BLaER1 treated with 17β-estradiol and CSF1 and Interleukin-3, amounts not matched to agents 10 nM and 100 nM (cell line): ENCODE results near the gene TYW1.
"Not testable (repeated sequence)": the region's sequence is repeated elsewhere in the genome, so short reads cannot be mapped to it uniquely, and the experiment has no call there.

Experiments
- H3K27ac ChIP-seq, 11 experiments: shearing (Covaris generic); formaldehyde crosslinking; 2 replicates each; pipeline ENCODE4 v1.8.1; 2022
- H3K27me3 ChIP-seq, 11 experiments: shearing (Covaris generic); formaldehyde crosslinking; 2 replicates each; pipeline ENCODE4 v1.8.1; 2022
- H3K36me3 ChIP-seq, 11 experiments: shearing (Covaris generic); formaldehyde crosslinking; 2 replicates each; pipeline ENCODE4 v1.8.1; 2022
- H3K4me1 ChIP-seq, 10 experiments: shearing (Covaris generic); formaldehyde crosslinking; 2 replicates each; pipeline ENCODE4 v1.8.1; 2022
- H3K4me2 ChIP-seq, 11 experiments: shearing (Covaris generic); formaldehyde crosslinking; 2 replicates each; pipeline ENCODE4 v1.8.1; 2022
- H3K4me3 ChIP-seq, 10 experiments: shearing (Covaris generic); formaldehyde crosslinking; 2 replicates each; pipeline ENCODE4 v1.8.1; 2022
- H3K9ac ChIP-seq, 11 experiments: shearing (Covaris generic); formaldehyde crosslinking; 2 replicates each; pipeline ENCODE4 v1.8.1; 2022
- H3K9me3 ChIP-seq, 11 experiments: shearing (Covaris generic); formaldehyde crosslinking; replicated peaks in 1 of 11; 2 replicates each; pipeline ENCODE4 v1.8.1; 2022
- H4K20me1 ChIP-seq, 11 experiments: shearing (Covaris generic); formaldehyde crosslinking; 2 replicates each; pipeline ENCODE4 v1.8.1; 2022
- Cebpa-rat ChIP-seq, 11 experiments: shearing (Covaris generic); IDR thresholded peaks; 2 replicates each; pipeline ENCODE4 v1.8.1; 2022

TYW1 gene

GRCh38 chr7:67045496-67045995, 48.9 kb downstream of the TYW1 start:
- H3K36me3 ChIP-seq = peaks cover 7 to 37% (median 19%) of the 10 kb centered on the region in 11 experiments; a peak in 18 of 22 replicates
- no peak for TF ChIP-seq Cebpa-rat (IDR thresholded peaks at IDR 0.05)
- peaks cover 6 to 15% (median 11%) of the 10 kb centered on the region in 10 experiments; a peak in 17 of 20 replicates for H3K4me1 ChIP-seq
- H3K4me3 ChIP-seq = no peak overlapping the region
- peaks cover 0 to 23% (median 5%) of the 10 kb centered on the region in 11 experiments; a peak in 7 of 22 replicates for H4K20me1 ChIP-seq
- H3K27ac ChIP-seq = no peak overlapping the region
- no peaks in the 10 kb centered on the region for H3K9me3 ChIP-seq
- no peak overlapping the region for H3K9ac ChIP-seq
- H3K27me3 ChIP-seq = no peaks in the 10 kb centered on the region
- H3K4me2 ChIP-seq = no peak overlapping the region

GRCh38 chr7:67046819-67047218, 50.2 kb downstream of the TYW1 start:
- H3K4me3 ChIP-seq, H3K4me2 ChIP-seq, H3K27me3 ChIP-seq, H3K27ac ChIP-seq, H3K9ac ChIP-seq: not testable (repeated sequence)
- H3K36me3 ChIP-seq = peaks cover 19 to 48% (median 31%) of the 10 kb centered on the region in 11 experiments
- H4K20me1 ChIP-seq = peaks cover 0 to 16% (median 0%) of the 10 kb centered on the region in 11 experiments; a peak in 6 of 22 replicates
- peaks cover 0 to 11% (median 7%) of the 10 kb centered on the region in 11 experiments; a peak in 12 of 22 replicates for H3K9me3 ChIP-seq
- peaks cover 6 to 15% (median 11%) of the 10 kb centered on the region in 10 experiments; a peak in 17 of 20 replicates for H3K4me1 ChIP-seq

GRCh38 chr7:67049908-67050307, 53.3 kb downstream of the TYW1 start:
- Histone ChIP-seq H3K9me3 (peaks cover 0 to 14% (median 8%) of the 10 kb centered on the region in 11 experiments; a peak in 12 of 22 replicates), H3K36me3 (peaks cover 17 to 65% (median 44%) of the 10 kb centered on the region in 11 experiments), H4K20me1 (peaks cover 0 to 12% (median 0%) of the 10 kb centered on the region in 11 experiments; a peak in 2 of 22 replicates)
- not testable (repeated sequence) for H3K4me1 ChIP-seq, H3K27me3 ChIP-seq, H3K9ac ChIP-seq, H3K4me3 ChIP-seq, H3K4me2 ChIP-seq, H3K27ac ChIP-seq

- H3K27me3 ChIP-seq, H4K20me1 ChIP-seq, H3K4me2 ChIP-seq, H3K9ac ChIP-seq, H3K4me1 ChIP-seq, H3K4me3 ChIP-seq, H3K27ac ChIP-seq: not testable (repeated sequence)
- Histone ChIP-seq H3K9me3 (peaks cover 0 to 14% (median 8%) of the 10 kb centered on the region in 11 experiments; a peak in 12 of 22 replicates), H3K36me3 (peaks cover 17 to 73% (median 44%) of the 10 kb centered on the region in 11 experiments)
Measured at GRCh38 chr7:67052161-67052560, 55.5 kb downstream of the TYW1 start.

GRCh38 chr7:67056683-67057082, 60.0 kb downstream of the TYW1 start:
- Histone ChIP-seq H4K20me1 (no peaks in the 10 kb centered on the region), H3K9me3 (peaks cover 0 to 6% (median 3%) of the 10 kb centered on the region in 11 experiments; a peak in 12 of 22 replicates), H3K4me1 (no peaks in the 10 kb centered on the region), H3K4me2 (no peak overlapping the region), H3K4me3 (no peak overlapping the region), H3K36me3 (peaks cover 33 to 97% (median 60%) of the 10 kb centered on the region in 11 experiments), H3K27me3 (no peaks in the 10 kb centered on the region), H3K9ac (no peak overlapping the region), H3K27ac (no peak overlapping the region)
- no peak for TF ChIP-seq Cebpa-rat (IDR thresholded peaks at IDR 0.05)

GRCh38 chr7:67061321-67061720, 64.7 kb downstream of the TYW1 start:
- H3K9me3 ChIP-seq = peaks cover 14 to 19% (median 15%) of the 10 kb centered on the region in 11 experiments; a peak in 20 of 22 replicates
- H3K4me2 ChIP-seq, H4K20me1 ChIP-seq, H3K9ac ChIP-seq, H3K4me3 ChIP-seq, H3K27me3 ChIP-seq, H3K4me1 ChIP-seq, H3K27ac ChIP-seq: not testable (repeated sequence)
- H3K36me3 ChIP-seq = peaks cover 32 to 83% (median 64%) of the 10 kb centered on the region in 11 experiments

- not testable (repeated sequence) for H4K20me1 ChIP-seq, H3K9ac ChIP-seq, H3K27me3 ChIP-seq, H3K4me2 ChIP-seq, H3K4me1 ChIP-seq, H3K27ac ChIP-seq, H3K4me3 ChIP-seq
- Histone ChIP-seq H3K9me3 (peaks cover 14 to 19% (median 15%) of the 10 kb centered on the region in 11 experiments; a peak in 20 of 22 replicates), H3K36me3 (peaks cover 32 to 82% (median 64%) of the 10 kb centered on the region in 11 experiments)
Measured at GRCh38 chr7:67062802-67063201, 66.2 kb downstream of the TYW1 start.

- not testable (repeated sequence) for H3K9ac ChIP-seq, H3K4me1 ChIP-seq, H3K27ac ChIP-seq, H4K20me1 ChIP-seq, H3K27me3 ChIP-seq, H3K4me3 ChIP-seq
- Histone ChIP-seq H3K36me3 (peaks cover 35 to 73% (median 63%) of the 10 kb centered on the region in 11 experiments), H3K4me2 (peak overlapping the region in 1 of 11 experiments; percentile 18; a peak in 2 of 22 replicates), H3K9me3 (peaks cover 24 to 35% (median 32%) of the 10 kb centered on the region in 11 experiments; a peak in 21 of 22 replicates)
Measured at GRCh38 chr7:67066950-67067622, 70.5 kb downstream of the TYW1 start.

GRCh38 chr7:67076120-67076519, 79.5 kb downstream of the TYW1 start:
- H3K9me3 ChIP-seq = peaks cover 56 to 77% (median 67%) of the 10 kb centered on the region in 11 experiments
- H3K36me3 ChIP-seq = peaks cover 52 to 87% (median 66%) of the 10 kb centered on the region in 11 experiments
- H3K4me3 ChIP-seq, H3K4me1 ChIP-seq, H4K20me1 ChIP-seq, H3K9ac ChIP-seq, H3K27me3 ChIP-seq, H3K4me2 ChIP-seq, H3K27ac ChIP-seq: not testable (repeated sequence)

GRCh38 chr7:67082880-67083279, 86.2 kb downstream of the TYW1 start:
- not testable (repeated sequence) for H3K27me3 ChIP-seq, H3K9ac ChIP-seq, H3K4me1 ChIP-seq, H3K27ac ChIP-seq, H3K4me3 ChIP-seq, H4K20me1 ChIP-seq, H3K4me2 ChIP-seq
- peaks cover 9 to 32% (median 19%) of the 10 kb centered on the region in 11 experiments; a peak in 21 of 22 replicates for H3K9me3 ChIP-seq
- H3K36me3 ChIP-seq = peaks cover 30 to 81% (median 50%) of the 10 kb centered on the region in 11 experiments

- not testable (repeated sequence) for H4K20me1 ChIP-seq, H3K4me3 ChIP-seq, H3K27me3 ChIP-seq, H3K9ac ChIP-seq, H3K4me1 ChIP-seq, H3K4me2 ChIP-seq, H3K27ac ChIP-seq, H3K9me3 ChIP-seq
- H3K36me3 ChIP-seq = peaks cover 11 to 46% (median 19%) of the 10 kb centered on the region in 11 experiments
Measured at GRCh38 chr7:67089261-67089660, 92.6 kb downstream of the TYW1 start.

GRCh38 chr7:67091053-67091452, 94.4 kb downstream of the TYW1 start:
- not testable (repeated sequence) for H3K4me1 ChIP-seq, H3K27me3 ChIP-seq, H4K20me1 ChIP-seq, H3K4me2 ChIP-seq, H3K9me3 ChIP-seq, H3K9ac ChIP-seq, H3K4me3 ChIP-seq, H3K27ac ChIP-seq
- H3K36me3 ChIP-seq = peaks cover 6 to 50% (median 14%) of the 10 kb centered on the region in 11 experiments; a peak in 17 of 22 replicates

GRCh38 chr7:67098031-67098430, 101.4 kb downstream of the TYW1 start:
- H3K36me3 ChIP-seq = peaks cover 20 to 54% (median 28%) of the 10 kb centered on the region in 11 experiments; a peak in 21 of 22 replicates
- not testable (repeated sequence) for H3K4me2 ChIP-seq, H3K9me3 ChIP-seq, H3K9ac ChIP-seq, H3K27me3 ChIP-seq, H4K20me1 ChIP-seq, H3K4me1 ChIP-seq, H3K27ac ChIP-seq, H3K4me3 ChIP-seq
